ENCODE measurements around the gene CHI3L2.

The CHI3L2 gene

GRCh38 chr1:111251570-111251969 lies 24.1 kb downstream of the CHI3L2 start:
- no peak for DNase-seq (ENCODE audit: low spot score)

DNA sequence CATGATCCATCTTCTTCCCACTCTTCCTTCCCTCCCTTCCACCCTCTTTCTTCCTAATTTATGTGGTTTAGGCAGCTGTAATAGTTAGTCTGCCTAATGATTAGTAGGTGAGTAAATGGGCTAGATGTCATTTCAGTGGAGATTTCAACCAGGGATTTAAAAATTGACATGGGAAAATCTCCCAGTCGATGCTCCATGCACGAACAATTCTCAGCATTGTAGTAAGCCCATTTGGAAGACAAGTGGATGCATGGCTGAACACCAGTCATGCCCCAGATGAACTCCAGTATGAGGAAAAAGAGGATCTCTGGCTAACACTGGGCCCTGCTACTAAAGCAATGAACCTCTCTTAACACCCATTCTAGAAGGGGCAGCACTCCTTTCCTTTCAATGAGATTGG lies 25.3 kb downstream of the CHI3L2 start:
- no peak for DNase-seq (ENCODE audit: low spot score)

DNA sequence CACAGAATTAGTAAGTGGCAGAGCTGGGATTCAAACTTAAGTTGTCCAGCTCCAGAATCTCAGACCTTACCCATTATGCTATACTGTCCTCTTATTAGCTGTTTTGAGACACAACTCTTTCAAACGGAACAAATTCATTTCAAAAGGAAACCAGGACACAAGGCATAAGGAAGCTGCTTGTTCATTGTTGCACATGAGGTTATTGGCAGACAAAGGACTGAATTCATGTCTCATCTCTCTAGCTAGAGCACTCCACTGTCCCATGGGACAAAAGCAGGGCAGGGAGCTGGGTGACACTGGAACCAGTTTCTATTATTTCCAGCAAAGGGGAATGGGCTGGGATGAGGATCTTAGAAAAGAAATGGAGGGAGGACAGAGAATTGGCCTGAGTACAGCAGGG lies 26.4 kb downstream of the CHI3L2 start:
- DNase-seq (ENCODE audit: low spot score) = no peak

- DNase-seq (ENCODE audit: low spot score) = no peak
Measured at GRCh38 chr1:111256988-111257658, 29.6 kb downstream of the CHI3L2 start.

GRCh38 chr1:111267801-111268508 lies 40.4 kb downstream of the CHI3L2 start:
- DNase-seq (ENCODE audit: low spot score) = no peak

DNA sequence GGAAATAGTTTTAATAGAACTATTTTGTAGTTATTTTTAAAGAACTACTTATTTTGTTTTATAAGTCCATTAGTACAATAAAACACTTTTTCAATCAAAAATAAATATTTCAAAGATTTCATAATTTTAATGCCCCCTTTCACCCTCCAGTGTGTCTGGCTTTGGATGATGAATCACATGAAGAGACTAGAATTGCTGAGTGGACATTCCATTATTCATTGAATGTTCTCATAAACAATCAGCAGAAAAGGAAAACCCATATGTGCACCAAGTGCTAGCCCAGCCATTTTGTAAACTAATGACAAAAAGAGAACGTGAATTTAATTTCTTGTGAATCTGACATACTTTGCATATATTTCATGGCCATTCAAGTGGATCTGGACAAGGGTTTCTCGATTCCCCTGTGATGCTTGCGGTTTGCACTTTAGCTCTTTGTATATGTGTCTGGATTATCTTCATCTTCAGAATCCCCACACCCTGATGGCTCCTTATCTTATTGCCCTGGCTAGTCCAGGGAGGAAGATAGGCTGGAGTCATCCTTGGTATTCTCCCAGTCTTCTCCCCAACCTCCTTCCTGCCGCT lies 42.4 kb downstream of the CHI3L2 start:
- no peak for DNase-seq (ENCODE audit: low spot score)

- no peak for DNase-seq (ENCODE audit: low spot score)
Measured at GRCh38 chr1:111270771-111271463, 43.4 kb downstream of the CHI3L2 start.

DNA sequence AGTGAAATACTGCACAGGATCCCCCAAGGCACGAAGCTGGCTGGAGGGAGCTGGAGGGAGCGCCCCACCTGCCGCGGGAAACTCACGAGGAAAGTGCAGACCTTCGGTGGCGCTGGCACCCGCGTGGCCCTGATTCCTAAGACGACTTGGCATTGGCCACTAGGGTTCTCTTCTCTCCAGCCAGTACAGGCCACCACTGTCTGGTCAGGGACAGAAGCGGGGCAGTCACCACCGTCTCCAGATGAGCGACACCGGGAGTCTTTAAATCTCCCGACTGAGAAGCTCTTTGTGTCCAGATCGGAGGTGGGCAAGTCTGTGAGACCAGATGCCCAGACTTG lies 43.9 kb downstream of the CHI3L2 start:
- no peak for DNase-seq (ENCODE audit: low spot score)

GRCh38 chr1:111272081-111272480 lies 44.6 kb downstream of the CHI3L2 start:
- no peak for DNase-seq (ENCODE audit: low spot score)

DNA sequence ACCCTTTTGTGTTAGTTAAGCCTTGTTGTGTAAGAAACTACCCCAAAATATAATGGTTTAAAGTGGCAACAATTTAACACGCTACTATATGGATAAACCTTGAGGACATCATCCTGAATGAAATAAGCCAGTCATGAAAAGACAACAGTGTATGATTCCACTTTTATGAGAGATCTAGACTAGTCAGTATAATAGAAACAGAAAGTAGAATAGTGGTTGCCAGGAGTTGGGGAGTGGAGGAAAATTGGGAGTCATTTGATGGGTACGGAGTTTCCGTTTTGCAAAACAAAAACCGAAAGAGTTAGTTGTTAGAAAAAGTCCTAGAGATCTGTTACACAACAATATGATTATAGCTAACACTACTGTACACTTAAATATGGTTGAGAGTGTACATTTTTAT lies 47.1 kb downstream of the CHI3L2 start:
- no peak for DNase-seq (ENCODE audit: low spot score)

- DNase-seq (ENCODE audit: low spot score) = peak; percentile 95
Measured at GRCh38 chr1:111275079-111275478, 47.6 kb downstream of the CHI3L2 start.

DNA sequence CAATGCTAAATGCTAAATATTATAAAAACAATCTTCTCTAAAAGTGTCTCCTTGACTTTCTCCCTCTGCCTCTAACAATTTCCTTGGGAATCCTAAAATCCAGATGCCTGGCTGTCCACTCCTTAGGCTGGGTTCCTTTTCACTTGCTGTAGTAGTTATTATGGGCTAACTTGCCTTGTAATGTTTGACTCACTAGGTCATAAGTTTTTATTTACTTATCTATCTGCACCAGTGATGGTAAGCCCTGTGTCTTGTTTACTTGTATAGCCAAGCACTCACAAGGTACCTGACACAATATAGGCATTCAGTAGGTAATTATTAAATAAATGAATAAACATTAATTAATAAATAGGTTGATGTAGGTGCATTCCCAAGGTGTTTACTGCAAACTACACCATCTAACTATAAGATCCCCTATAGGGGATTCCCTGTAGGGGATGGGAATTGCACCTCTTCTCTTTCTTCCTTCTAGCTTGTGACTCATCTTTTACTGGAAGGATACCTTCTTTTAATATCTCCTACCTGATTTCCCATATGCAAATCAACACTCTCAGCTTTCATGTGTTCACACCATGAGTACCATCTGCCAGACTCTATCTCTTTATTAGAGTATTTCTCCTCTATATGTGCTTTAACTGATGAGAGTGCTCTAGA lies 48.4 kb downstream of the CHI3L2 start:
- no peak for DNase-seq (ENCODE audit: low spot score)

DNA sequence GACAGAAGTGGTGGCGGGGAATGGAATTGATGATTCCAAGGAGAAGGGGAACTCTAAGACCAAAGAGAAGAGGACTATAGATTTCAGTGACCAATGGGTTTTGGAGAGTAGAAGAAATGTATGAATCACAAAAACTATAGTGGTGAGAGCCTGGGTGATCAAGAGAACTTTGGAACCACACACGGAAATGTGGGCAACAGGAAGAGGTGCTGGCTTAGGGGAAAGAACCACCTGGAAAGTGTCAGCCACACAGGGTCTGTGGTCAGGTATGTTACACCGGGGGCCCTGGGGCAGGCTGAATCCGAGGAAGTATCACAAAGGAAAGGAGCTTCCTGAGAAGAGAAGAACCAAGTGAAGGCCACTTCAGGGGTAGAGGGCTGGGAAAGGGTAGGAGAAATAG lies 51.6 kb downstream of the CHI3L2 start:
- no peak for DNase-seq (ENCODE audit: low spot score)

DNA sequence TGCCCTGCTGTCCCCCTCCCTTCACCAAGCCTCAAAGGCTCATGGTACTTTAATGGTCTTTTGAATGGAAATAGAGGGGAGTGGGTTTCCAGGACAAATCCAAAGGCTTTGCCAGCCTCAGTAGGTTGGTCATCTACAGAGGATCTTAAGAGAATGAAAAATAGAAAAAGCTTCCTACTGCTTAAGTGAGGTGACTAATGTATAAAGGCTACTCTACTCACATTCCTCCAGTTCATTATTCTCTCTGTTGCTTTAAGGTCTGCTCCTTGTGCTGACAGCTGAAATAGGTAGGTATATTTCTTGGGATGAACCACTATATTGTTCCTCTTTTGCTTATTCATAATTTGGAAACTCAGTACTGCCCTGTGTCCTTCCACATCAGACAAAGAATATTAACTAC lies 52.8 kb downstream of the CHI3L2 start:
- no peak for DNase-seq (ENCODE audit: low spot score)

DNA sequence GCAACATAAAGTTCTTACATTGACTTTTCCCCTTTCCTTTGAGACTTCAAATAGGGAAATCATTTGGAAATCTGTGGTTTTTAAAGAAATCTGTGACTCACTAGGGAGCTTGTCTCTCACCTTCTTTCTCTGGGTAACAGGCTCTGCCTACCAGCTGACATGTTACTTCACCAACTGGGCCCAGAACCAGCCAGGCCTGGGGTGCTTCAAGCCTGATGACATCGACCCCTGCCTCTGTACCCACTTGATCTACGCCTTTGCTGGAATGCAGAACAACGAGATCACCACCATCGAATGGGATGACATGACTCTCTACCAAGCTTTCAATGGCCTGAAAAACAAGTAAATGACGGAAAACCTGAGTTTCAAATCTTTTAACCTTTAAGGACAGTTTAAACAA lies 53.9 kb downstream of the CHI3L2 start:
- no peak for DNase-seq (ENCODE audit: low spot score)

DNA sequence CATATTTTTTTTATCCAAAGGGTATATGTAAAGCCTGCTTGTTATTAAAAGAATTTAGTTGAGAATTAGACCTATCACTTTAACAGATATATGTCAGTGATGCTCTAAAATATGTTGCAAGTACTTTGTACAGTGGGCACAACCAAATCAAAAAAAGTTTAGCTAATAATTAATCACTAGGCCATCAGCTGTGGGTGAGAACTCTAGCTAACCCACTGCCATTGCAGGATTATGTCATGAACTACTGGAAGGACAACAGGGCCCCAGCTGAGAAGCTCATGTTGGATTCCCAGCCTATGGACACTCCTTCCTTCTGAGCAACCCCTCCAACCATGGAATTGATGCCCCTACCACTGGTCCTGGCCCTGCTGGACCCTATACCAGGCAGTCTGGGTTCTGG lies 56.3 kb downstream of the CHI3L2 start:
- no peak for DNase-seq (ENCODE audit: low spot score)

GRCh38 chr1:111285879-111286278 lies 58.4 kb downstream of the CHI3L2 start:
- no peak for DNase-seq (ENCODE audit: low spot score)

GRCh38 chr1:111286912-111287311 lies 59.4 kb downstream of the CHI3L2 start:
- DNase-seq (ENCODE audit: low spot score) = no peak

DNA sequence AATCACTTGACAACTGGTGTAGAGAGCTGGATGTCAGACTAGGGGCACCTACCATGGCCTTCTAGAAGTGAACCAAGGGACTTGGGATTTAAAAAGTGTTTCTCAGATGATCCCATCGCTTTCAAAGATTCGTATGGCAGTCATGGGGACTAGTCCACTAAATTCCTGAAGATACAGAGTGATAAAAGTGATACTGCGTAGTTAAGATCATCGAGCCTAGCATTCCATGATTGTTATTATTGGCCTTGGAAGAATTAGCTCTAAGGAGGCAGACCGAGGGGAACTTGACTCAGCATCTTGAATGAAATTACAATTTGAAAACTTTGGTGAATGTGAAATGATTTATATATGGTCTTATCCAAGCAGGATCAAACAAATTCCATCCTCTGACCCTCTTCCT lies 61.9 kb downstream of the CHI3L2 start:
- no peak for DNase-seq (ENCODE audit: low spot score)

DNA sequence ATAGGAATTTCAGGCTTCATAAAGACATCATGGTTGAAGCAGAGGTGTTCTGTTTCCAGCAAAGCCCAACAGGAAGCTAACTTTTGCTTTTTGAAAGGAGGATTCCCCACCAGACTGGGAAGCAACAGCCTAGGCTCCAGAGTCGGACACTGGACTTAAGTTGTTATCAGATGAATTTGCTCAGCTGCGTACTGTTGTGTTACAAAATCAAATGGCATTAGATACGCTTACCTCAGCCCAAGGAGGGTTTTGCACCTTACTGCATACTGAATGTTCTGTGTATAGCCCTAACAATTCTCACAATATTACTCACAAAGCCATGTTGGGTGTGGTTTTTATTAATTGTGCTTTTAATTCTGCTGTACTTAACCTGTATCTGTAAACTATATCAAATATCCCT lies 62.6 kb downstream of the CHI3L2 start:
- no peak for DNase-seq (ENCODE audit: low spot score)

DNA sequence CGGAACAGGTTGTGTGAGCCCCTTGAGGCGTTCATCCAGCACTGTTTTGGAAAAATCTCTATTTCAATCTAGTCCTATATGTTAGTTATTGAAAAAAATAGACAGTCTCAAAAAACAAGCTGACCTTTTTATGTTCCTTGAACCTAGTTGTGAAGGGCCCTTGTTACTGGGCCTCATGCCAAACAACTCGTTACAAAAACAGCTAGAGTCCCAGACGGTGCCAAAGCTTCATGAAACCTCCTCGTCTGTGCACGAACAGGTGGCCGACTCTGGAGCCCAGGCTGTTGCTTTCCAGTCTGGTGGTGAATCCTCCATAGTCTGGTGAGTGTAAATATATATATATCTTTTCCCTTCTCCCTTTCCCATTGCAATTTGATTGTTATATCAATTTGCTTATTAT lies 63.1 kb downstream of the CHI3L2 start, which contains the start of gene CHIA:
Gene CHIA (plus strand): TSS at position 222 of the 400 bp plus-strand sequence. CDS start 19,617 bp downstream, outside the sequence.
- DNase-seq (ENCODE audit: low spot score) = no peak

All from AG08395 (cell line).